ENCODE data around the gene GMDS. TPM values are rescaled to one million over a fixed set of nuclear protein-coding genes. Genes with fewer than 3 reads are reported as not detected.

GMDS gene
- total RNA-seq, 4 donors from 2014 or later: 8.7 to 23.1 (median 18.4) TPM

GRCh38 chr6:1858859-1859258, 386.5 kb downstream of the GMDS start:
- TF ChIP-seq POLR2A (IDR thresholded peaks at IDR 0.05): no peak
- no peak for TF ChIP-seq CTCF (IDR thresholded peaks at IDR 0.05)
- 87 to 92% methylated on average over 6 of the region's 6 CpGs for WGBS, 2 donors
- DNase-seq (ENCODE audit: low spot score in 2 of 2): no peak
- H3K4me3 ChIP-seq (ENCODE audit: low read depth, poor library complexity, severe bottlenecking): no peak overlapping the region
- intact Hi-C loops (cut with DNase I; ENCODE audit: low total_unique reads): no loop called here

GRCh38 chr6:1858196-1858595, 387.2 kb downstream of the GMDS start:
- no peak overlapping the region for H3K4me3 ChIP-seq (ENCODE audit: low read depth, poor library complexity, severe bottlenecking)
- intact Hi-C loops (cut with DNase I; ENCODE audit: low total_unique reads): no loop called here
- no peak for DNase-seq (ENCODE audit: low spot score in 2 of 2)
- TF ChIP-seq CTCF (IDR thresholded peaks at IDR 0.05) (no peak), POLR2A (IDR thresholded peaks at IDR 0.05) (no peak)
- 25 to 34% methylated on average over 4 of the region's 4 CpGs for WGBS, 2 donors

- 41% methylated on average over 3 of the region's 3 CpGs for WGBS, 2 donors
- no peak overlapping the region for H3K4me3 ChIP-seq (ENCODE audit: low read depth, poor library complexity, severe bottlenecking)
- DNase-seq (ENCODE audit: low spot score in 2 of 2): no peak
- no peak for TF ChIP-seq POLR2A (IDR thresholded peaks at IDR 0.05)
- TF ChIP-seq CTCF (IDR thresholded peaks at IDR 0.05): no peak
- intact Hi-C loops (cut with DNase I; ENCODE audit: low total_unique reads): no loop called here
Measured at GRCh38 chr6:1856381-1856780, 389.0 kb downstream of the GMDS start.

- no peak overlapping the region for H3K4me3 ChIP-seq (ENCODE audit: low read depth, poor library complexity, severe bottlenecking)
- no peak for DNase-seq (ENCODE audit: low spot score in 2 of 2)
- TF ChIP-seq CTCF (IDR thresholded peaks at IDR 0.05) (no peak), POLR2A (IDR thresholded peaks at IDR 0.05) (no peak)
- intact Hi-C loops (cut with DNase I; ENCODE audit: low total_unique reads): no loop called here
- WGBS, 2 donors: 47 to 54% methylated on average over 4 of the region's 4 CpGs
Measured at GRCh38 chr6:1855890-1856289, 389.5 kb downstream of the GMDS start.

- H3K4me3 ChIP-seq (ENCODE audit: low read depth, poor library complexity, severe bottlenecking): no peak overlapping the region
- DNase-seq (ENCODE audit: low spot score in 2 of 2): no peak
- WGBS, 2 donors: 96 to 97% methylated on average over 2 of the region's 2 CpGs
- TF ChIP-seq CTCF (IDR thresholded peaks at IDR 0.05) (no peak), POLR2A (IDR thresholded peaks at IDR 0.05) (no peak)
- intact Hi-C loops (cut with DNase I; ENCODE audit: low total_unique reads): no loop called here
Measured at GRCh38 chr6:1854296-1854695, 391.1 kb downstream of the GMDS start.

- no peak overlapping the region for H3K4me3 ChIP-seq (ENCODE audit: low read depth, poor library complexity, severe bottlenecking)
- intact Hi-C loops (cut with DNase I; ENCODE audit: low total_unique reads): no loop called here
- TF ChIP-seq CTCF (IDR thresholded peaks at IDR 0.05): no peak
- TF ChIP-seq POLR2A (IDR thresholded peaks at IDR 0.05): no peak
- 67 to 73% methylated on average over 1 of the region's 1 CpG for WGBS, 2 donors
- DNase-seq (ENCODE audit: low spot score in 2 of 2): no peak
Measured at GRCh38 chr6:1853761-1854160, 391.6 kb downstream of the GMDS start.
